Urinary bladder (tissue), 4 donors: ENCODE results near the gene FAF1. TPM values are rescaled to one million over a fixed set of nuclear protein-coding genes. Genes with fewer than 3 reads are reported as not detected.

Source experiments
- DNase-seq: peaks from one replicate; pipeline ENCODE4 v3.0.0-alpha.2; 2015; ENCODE audit errors: extremely low spot score
- H3K27ac ChIP-seq: one replicate; pipeline ENCODE4 v1.5.1; 2013; ENCODE audit warnings: low read depth, mild to moderate bottlenecking, moderate library complexity
- H3K36me3 ChIP-seq: one replicate; pipeline ENCODE4 v1.6.1; 2013; ENCODE audit warnings: mild to moderate bottlenecking, moderate library complexity; ENCODE audit not compliant: insufficient read depth
- H3K4me1 ChIP-seq: one replicate; pipeline ENCODE4 v1.6.1; 2013; ENCODE audit warnings: mild to moderate bottlenecking, moderate library complexity; ENCODE audit not compliant: insufficient read depth
- H3K4me3 ChIP-seq: one replicate; pipeline ENCODE4 v1.5.1; 2013; ENCODE audit warnings: low read depth, low read length
- WGBS: extraction: QIAGEN DNeasy Blood & Tissue Kit; methylation state at CpG from one replicate; pipeline ENCODE4 v1.1.7; 2013; 5-methylcytosine and 5-hydroxymethylcytosine counted together
- polyA plus RNA-seq: library from polyadenylated mRNA; stranded (reverse); fragments of 200-250 nt; gene quantifications from one replicate; pipeline ENCODE4 v1.2.3, GENCODE V29; 2013
- total RNA-seq: library from RNA; depleted of rRNA; stranded (reverse); fragments of >200 nt; gene quantifications from one replicate; pipeline ENCODE4 v1.2.3, GENCODE V29; 2014
- donor health status: healthy with polysubstance abuse.
- donor health status: healthy.

Gene FAF1
- total and polyA plus RNA-seq, 2 donors = 42.3 to 84.6 TPM

DNA sequence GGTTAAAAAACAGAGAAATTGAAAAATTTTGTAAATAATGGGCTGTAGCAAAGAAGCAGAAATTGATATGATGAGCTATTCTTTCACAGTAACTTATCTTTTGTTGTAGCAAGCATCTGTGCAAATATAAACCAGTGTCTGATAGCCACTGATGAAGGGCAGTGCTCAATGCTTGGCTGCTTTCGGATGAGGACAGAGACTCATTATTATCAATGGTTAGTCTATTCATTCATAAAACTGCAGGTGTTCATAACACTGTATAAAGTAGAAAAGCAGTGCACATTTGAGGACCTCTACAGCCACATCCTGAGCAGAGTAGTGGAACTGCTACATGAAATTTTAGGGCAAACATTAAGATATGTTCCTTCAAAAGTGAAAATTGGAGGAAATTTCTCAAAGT is 107.2 kb downstream of the FAF1 start:
- H3K4me1 ChIP-seq = no peaks in the 10 kb centered on the region
- H3K27ac ChIP-seq = no peak overlapping the region
- H3K36me3 ChIP-seq = no peaks in the 10 kb centered on the region
- H3K4me3 ChIP-seq = no peak overlapping the region
- 91% methylated on average over 1 of the region's 1 CpG for WGBS
- DNase-seq = no peak

DNA sequence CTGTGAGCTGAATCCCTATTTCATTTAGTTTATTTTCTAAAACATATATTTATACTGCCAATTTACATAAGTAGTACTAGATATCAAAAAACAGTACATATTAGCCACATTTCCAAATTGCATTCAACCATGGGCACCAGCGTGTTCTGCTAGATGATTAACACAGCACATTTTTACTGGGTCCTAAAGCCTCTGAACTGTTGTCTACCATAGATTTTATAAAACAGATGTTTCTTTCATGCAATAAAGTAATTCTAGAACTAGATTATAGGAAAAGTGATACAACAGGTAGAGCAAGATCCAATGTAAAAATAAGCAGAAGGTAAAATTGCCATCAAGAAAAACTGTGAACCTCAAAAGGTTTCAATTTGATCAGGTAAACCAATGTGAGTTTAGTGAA is 108.6 kb downstream of the FAF1 start:
- no peaks in the 10 kb centered on the region for H3K4me1 ChIP-seq
- DNase-seq = no peak
- H3K27ac ChIP-seq = no peak overlapping the region
- no peak overlapping the region for H3K4me3 ChIP-seq
- WGBS = 98% methylated on average over 1 of the region's 1 CpG
- H3K36me3 ChIP-seq = no peaks in the 10 kb centered on the region

DNA sequence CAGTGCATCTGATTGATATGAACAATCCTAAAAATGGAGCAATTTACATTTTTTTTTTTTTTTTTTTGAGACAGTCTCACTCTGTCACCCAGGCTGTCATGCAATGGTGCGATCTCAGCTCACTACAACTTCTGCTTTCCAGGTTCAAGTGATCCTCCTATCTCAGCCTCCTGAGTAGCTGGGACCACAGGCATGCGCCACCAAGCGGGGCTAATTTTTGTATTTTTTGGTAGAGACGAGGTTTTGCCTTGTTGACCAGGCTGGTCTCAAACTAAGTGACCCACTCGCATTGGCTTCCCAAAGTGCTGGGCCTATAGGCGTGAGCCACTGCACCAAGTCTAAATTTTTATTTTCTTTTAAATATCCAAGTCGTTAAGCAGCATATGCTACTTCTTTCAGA is 109.0 kb downstream of the FAF1 start:
- DNase-seq = no peak
- Histone ChIP-seq H3K4me3 (no peak overlapping the region), H3K36me3 (no peaks in the 10 kb centered on the region), H3K4me1 (no peaks in the 10 kb centered on the region), H3K27ac (no peak overlapping the region)
- WGBS = 97% methylated on average over 7 of the region's 7 CpGs

DNA sequence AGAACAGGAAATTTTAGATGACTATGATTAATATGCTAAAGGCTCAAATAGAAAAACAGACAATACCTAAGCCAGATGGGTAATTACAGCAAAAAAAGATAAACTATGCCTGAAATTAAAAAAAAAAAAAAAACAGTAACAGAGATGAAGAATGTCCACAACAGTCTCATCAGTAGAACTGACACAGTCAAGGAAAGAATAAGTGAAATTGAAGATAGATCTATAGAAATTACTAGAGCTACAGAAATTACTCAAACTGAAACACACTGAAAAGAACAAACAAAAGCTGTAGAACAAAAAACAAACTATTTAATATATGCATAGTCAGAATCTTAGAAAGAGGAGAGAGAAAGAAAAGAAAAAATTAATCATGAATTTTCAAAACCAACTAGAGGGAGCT is 112.8 kb downstream of the FAF1 start:
- no peaks in the 10 kb centered on the region for H3K4me1 ChIP-seq
- DNase-seq = no peak
- no peak overlapping the region for H3K27ac ChIP-seq
- H3K36me3 ChIP-seq = no peaks in the 10 kb centered on the region
- no peak overlapping the region for H3K4me3 ChIP-seq

DNA sequence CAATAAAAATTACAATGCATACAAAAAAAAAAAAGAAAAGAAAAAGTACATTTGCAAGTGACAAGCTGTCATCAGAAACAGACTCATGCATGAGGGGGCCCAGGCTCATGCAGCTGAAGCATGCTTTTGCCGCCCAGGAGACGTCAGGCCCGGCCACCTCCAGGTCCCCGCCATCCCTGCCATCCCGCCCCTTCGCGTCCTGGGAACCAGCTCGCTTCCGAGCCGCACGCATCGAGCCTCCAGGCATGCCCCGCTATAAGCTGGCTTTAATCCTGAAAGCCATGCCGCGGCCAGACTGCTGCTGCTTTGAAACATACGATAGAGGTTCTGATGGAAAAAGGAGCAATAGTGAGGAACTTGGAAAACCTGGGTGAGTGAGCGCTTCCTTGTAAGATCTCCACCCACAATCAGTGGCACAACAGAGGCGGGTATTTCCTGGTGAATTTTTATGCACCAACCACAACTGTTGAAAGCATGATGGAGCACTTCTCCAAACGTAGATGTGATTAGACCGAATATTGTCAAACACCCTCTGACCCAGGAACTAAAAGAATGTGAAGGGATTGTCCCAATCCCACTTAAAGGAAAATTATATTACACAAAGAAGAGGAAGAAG is 113.7 kb downstream of the FAF1 start:
- Histone ChIP-seq H3K4me1 (no peaks in the 10 kb centered on the region), H3K36me3 (no peaks in the 10 kb centered on the region), H3K27ac (no peak overlapping the region), H3K4me3 (no peak overlapping the region)
- 96% methylated on average over 20 of the region's 20 CpGs for WGBS
- DNase-seq = no peak

DNA sequence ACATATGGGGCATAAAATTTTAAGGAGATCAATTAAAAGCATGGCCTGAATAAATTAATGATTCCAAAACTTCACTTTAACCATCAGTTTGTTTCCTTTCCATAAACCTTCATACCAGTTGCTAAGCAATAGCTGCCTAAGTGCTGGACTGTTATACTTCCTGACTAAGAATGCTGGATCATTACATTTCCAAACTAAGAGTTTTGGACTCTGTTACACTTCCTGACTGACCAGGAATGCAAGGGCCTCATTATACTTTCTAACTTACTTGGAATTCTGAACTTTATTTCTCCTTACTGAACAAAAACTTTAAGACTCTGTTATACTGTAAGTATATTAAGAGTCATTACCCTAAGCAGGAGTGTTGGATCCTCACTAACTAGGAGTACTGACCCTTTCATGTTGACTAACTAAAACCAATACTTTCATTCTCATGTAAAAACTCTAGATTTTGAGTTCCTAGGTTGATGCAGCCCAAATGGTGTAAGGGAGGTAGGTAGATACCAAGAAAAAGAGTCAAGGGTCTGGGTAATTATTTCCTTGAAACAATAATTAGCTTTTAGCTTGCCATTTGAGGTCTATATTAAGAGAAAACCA is 118.2 kb downstream of the FAF1 start:
- Histone ChIP-seq H3K4me1 (no peaks in the 10 kb centered on the region), H3K27ac (no peak overlapping the region), H3K36me3 (no peaks in the 10 kb centered on the region), H3K4me3 (no peak overlapping the region)
- no peak for DNase-seq

DNA sequence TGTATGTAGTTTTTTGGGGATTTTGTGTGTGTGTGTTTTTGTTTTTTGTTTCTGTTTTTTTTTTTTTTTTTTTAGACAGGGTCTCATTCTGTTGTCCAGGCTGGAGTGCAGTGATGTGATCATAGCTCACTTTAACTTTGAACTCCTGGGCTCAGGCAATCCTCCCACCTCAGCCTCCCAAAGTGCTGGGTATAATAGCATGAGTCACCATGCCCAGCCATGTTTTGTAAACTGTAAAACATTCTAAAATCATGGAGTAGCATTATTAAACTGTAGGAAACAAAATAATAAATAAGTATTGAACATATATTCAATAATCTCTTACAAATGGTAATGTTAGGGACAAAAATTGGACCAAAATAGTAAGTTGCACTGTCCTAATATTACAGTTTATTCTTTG is 124.0 kb downstream of the FAF1 start:
- H3K4me3 ChIP-seq = no peak overlapping the region
- H3K27ac ChIP-seq = no peak overlapping the region
- H3K36me3 ChIP-seq = no peaks in the 10 kb centered on the region
- no peaks in the 10 kb centered on the region for H3K4me1 ChIP-seq
- no peak for DNase-seq

DNA sequence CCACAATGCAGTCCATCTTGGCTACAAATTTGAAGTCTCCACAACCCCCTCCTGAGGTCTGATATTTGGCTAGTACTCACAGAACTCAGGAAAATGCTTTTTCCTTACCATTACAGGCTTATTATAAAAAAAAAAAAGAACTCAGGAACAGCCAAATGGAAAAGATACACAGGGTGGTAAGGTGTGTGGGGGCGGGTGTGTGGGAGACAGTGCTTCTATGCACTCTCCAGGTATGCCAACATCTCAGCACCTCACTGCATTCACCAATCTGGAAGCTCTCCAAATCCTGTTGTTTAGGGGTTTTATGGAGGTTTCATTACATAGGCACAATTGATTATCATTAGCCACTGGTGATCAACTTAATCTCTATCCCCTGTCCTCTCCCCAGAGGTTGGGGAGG is 126.9 kb downstream of the FAF1 start:
- 100% methylated on average over 1 of the region's 1 CpG for whole genome bisulfite sequencing
- Histone ChIP-seq H3K4me3 (no peak overlapping the region), H3K27ac (no peak overlapping the region), H3K36me3 (no peaks in the 10 kb centered on the region), H3K4me1 (no peaks in the 10 kb centered on the region)
- DNase-seq = no peak

DNA sequence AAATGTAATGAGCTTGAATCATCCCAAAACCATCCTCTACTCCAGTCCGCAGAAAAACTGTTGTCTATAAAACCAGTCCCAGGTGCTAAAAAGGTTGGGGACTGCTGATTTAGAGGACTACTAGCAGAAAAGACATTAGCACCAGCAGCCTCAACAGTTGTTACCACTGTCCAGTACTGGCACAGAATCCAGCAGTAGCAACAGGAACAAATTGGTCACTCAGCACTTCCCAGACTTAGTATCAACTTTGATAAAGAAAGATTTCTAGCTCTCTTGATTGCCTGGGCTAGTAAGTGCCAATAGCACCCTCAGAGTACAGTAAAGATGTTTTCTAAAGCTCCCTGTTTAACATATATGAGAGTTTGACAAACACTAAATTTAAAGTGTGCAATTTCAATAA is 127.9 kb downstream of the FAF1 start:
- WGBS = 99% methylated on average over 1 of the region's 1 CpG
- Histone ChIP-seq H3K4me3 (no peak overlapping the region), H3K4me1 (no peaks in the 10 kb centered on the region)

DNA sequence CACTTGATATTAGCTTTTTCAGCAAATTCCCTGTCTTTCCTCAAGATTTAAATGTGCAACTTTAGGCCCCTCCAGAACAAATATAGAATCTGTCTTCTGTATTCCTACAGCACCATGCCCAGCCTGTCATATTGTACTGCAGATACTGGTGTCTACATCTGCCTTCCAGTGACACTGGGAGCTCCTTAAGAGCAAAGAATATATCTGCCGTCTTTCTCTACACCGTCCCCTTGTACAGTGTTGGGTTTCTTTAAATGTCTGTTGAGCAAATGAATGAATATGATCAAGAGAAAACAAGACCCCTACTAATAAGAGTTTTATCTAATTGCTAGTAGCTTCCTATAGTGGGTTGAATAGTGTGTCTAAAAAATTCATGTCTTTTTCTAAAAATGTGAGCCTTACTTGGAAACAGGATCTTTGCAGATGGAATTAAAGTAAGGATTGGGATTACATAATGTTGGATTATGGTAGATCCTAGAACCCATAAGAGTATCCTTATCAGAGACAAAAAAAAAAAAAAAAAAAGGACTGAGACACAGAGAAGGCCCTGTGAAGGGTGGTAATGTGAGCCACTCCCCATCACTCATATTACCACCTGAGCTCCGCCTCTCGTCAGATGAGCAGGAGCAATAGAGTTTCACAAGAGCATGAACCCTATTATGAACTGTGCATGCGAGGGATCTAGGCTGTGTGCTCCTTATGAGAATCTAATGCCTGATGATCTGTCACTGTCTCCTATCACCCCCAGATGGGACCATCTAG is 128.6 kb downstream of the FAF1 start:
- Histone ChIP-seq H3K27ac (no peak overlapping the region), H3K4me3 (no peak overlapping the region), H3K36me3 (no peaks in the 10 kb centered on the region), H3K4me1 (no peaks in the 10 kb centered on the region)
- no peak for DNase-seq
- 89% methylated on average over 5 of the region's 5 CpGs for WGBS

More for the DNA sequence above, 127.9 kb downstream of the FAF1 start:
- Histone ChIP-seq H3K27ac (no peak overlapping the region), H3K36me3 (no peaks in the 10 kb centered on the region)
- DNase-seq = no peak

DNA sequence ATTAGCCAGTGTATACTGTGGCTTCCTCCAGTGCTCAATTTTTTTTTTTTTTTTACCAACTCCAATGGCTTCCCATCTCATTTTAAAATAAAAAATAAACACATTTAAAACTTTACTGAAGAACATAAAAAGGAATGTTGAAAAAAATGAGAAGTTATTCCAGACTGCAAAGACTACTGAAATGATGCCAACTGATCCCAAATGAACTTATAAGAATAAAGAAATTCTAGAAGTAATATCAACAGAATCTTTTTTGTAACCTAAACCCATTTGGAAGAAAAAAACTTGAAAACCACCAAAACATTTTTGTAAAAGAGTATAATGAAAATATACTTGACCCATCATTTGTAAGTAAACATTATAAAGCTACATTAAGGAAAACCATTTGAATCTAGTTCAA is 129.4 kb downstream of the FAF1 start:
- no peak overlapping the region for H3K27ac ChIP-seq
- H3K4me1 ChIP-seq = no peaks in the 10 kb centered on the region
- no peaks in the 10 kb centered on the region for H3K36me3 ChIP-seq
- no peak overlapping the region for H3K4me3 ChIP-seq
- no peak for DNase-seq

DNA sequence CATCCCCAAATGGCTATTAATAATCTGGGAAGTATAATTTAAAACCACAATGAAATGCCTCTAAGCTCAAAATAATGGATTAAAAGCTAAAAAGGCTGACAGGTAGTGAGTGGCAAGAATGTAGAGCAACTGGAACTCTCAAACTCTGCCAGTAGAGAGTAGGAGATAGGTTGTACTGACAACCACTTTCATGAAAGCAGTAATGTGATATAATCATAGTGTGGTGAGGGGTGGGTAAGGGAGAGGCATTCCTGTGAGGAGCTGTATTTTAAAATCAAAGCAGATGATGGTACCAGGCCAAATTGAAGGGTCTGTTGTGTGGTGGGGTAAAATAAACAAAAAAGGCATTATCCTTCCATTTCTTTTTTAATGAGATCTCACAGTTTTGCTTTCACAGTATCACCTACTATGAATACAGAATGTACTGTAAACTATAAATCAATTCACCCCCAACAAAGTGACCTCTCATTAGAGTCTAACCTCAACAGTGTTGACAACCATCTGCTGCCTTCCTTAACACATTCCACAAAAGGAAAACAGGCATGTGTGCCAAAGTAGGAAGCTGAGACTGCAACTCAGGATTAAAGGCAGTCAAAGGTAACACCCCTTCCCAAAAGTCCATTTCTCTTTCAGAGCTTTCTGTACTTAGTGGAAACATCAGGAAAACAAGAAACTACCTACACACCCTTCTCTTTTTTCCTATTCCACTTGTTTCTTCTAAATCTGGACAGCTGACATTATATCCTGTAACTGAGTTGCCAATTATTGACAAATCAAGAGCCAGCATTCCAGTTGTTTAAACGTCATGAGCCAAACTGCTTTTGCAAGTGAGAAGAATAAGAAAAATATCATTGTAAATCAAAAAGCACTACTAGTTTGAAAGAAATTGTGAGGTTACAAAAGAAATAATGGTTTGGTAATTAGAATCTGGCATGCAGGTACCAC is 130.8 kb downstream of the FAF1 start:
- H3K27ac ChIP-seq = no peak overlapping the region
- no peak overlapping the region for H3K4me3 ChIP-seq
- no peaks in the 10 kb centered on the region for H3K36me3 ChIP-seq
- WGBS = 47% methylated on average over 1 of the region's 1 CpG
- DNase-seq = no peak
- no peaks in the 10 kb centered on the region for H3K4me1 ChIP-seq

DNA sequence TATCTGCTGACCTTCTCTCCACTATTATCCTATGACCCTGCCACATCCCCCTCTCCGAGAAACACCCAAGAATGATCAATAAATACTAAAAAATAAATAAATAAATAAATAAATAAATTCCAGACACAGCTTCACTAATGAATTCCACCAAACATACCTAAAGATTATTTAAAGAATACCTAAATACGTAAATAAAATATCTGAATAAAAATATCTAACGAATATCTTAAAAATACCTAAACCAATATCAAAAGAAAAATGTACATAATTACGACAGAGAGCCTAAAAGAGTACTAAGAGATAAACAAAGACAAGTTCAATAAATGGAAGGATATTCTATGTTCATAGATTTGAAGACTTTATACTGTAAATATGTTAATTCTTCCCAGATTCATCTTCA is 132.5 kb downstream of the FAF1 start:
- 97% methylated on average over 4 of the region's 4 CpGs for WGBS
- no peaks in the 10 kb centered on the region for H3K4me1 ChIP-seq
- H3K27ac ChIP-seq = no peak overlapping the region
- H3K4me3 ChIP-seq = no peak overlapping the region
- no peaks in the 10 kb centered on the region for H3K36me3 ChIP-seq
- DNase-seq = no peak
